ENCODE measurements around the gene PACSIN2.
"Not testable (repeated sequence)": the region's sequence is repeated elsewhere in the genome, so short reads cannot be mapped to it uniquely, and the experiment has no call there.

PACSIN2 gene

GRCh38 chr22:42991010-42991651 lies 23.8 kb downstream of the PACSIN2 start:
- DNase-seq, result no peak

- no peak for DNase-seq
Measured at GRCh38 chr22:42990131-42990838, 24.7 kb downstream of the PACSIN2 start.

- DNase-seq, result no peak
Measured at GRCh38 chr22:42986115-42986514, 28.8 kb downstream of the PACSIN2 start.

GRCh38 chr22:42985531-42985905 lies 29.4 kb downstream of the PACSIN2 start:
- DNase-seq, result no peak

- DNase-seq, result no peak
Measured at GRCh38 chr22:42984814-42985530, 30.0 kb downstream of the PACSIN2 start.

DNA sequence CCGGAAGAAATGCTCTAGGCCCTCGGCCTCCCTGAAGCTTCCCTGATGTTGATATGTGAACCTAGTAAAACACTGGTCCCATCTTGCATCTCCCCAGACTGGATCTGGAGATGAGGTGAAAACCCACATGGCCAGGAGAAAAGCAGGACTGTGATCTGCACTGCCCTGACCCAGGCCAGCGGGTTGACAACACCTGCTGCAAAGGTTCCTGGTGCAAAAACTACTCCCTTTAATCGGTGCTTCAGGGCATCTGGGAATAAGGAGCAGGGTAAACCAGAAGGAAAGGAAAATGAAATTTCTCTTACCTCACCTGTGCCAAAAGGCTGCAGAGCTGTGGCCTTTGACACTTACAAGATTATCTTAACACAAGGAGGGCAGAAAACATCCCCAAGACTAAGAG lies 30.6 kb downstream of the PACSIN2 start:
- no peak for DNase-seq

DNA sequence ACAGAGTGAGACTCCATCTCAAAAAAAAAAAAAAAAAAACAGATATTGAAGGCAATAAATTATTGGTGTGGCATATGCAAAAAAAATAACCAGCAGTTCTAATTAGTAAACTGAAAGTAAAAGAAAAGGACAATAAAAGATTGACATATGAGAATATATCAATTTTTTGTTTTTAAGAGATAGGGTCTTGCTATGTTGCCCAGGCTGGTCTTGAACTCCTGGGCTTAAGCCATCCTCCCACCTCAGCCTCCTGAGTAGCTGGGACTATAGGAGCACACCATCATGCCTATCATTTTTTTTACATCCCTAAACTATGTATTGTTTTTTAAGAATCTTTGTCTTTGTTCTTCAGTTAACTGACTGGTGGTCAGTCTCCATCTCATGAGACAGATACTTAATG lies 31.5 kb downstream of the PACSIN2 start:
- DNase-seq, result no peak

- no peak for DNase-seq
Measured at GRCh38 chr22:42979606-42980005, 35.3 kb downstream of the PACSIN2 start.

GRCh38 chr22:42978453-42979103 lies 36.4 kb downstream of the PACSIN2 start:
- DNase-seq, result no peak

DNA sequence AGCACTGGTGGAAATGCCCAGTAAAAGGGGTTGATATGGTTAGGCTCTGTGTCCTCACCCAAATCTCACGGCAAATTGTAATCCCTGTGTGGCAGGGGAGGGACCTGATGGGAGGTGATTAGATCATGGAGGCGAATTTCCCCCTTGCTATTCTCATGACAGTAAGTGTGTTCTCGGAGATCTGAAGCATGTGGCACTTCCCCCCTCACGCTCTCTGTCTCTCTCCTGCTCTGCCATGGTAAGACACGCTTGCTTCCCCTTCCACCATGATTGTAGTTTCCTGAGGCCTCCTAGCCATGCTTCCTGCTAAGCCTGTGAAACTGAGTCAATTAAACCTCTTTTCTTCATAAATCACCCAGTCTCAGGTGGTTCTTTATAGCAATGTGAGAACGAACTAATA lies 37.4 kb downstream of the PACSIN2 start:
- DNase-seq, result no peak

GRCh38 chr22:42976217-42976933 lies 38.6 kb downstream of the PACSIN2 start:
- no peak for DNase-seq

GRCh38 chr22:42974223-42974622 lies 40.7 kb downstream of the PACSIN2 start:
- no peak for DNase-seq

GRCh38 chr22:42973536-42973881 lies 41.4 kb downstream of the PACSIN2 start:
- DNase-seq, result no peak

DNA sequence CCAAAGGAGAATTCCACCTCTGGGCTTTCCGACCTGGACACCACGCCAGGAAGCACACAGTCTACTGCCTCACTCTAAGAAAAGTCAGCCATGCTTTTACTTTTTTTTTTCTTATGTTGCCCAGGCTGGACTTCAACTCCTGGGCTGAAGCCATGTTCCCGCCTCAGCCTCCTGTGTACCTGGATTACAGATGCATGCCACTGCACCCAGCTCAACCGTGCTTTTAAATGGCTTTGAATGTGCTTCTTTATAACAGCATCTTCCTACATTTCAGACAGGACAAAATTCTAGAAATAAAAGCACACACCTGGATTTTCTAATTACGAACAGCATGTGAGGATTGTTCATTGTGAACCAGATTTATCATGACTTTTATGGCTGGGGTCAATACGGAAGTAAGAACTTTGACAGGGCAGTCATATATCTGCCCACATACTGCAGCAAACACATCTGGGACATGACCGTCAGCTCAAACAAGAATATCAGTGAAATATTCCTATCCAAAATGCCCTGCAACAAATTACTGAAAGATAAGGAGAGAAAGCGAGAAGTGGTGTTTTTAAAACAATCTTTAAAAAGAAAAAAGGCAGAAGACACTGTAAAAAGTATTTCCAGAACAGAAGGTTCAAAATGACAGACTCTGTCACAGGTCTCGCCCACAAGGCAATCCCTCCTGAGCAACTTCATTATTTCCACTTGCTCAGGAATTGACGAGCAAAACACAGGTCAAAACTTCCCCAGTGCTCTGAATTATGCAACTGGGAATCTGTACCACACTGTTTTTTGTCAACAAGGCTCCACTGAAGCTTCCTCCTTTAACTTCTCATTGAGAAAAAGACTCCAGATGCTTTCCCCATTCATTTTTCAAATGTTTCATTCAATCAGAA lies 42.1 kb downstream of the PACSIN2 start:
- no peak for DNase-seq

DNA sequence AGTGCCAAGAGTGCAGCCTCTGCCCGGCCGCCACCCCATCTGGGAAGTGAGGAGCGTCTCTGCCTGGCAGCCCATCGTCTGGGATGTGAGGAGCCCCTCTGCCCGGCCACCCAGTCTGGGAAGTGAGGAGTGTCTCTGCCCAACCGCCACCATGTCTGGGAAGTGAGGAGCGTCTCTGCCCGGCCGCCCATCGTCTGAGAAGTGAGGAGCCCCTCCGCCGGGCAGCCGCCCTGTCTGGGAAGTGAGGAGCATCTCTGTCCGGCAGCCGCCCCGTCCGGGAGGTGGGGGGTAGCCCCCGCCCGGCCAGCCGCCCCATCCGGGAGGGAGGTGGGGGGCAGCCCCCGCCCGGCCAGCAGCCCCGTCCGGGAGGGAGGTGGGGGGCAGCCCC lies 43.5 kb downstream of the PACSIN2 start:
- not testable (repeated sequence) for DNase-seq

- no peak for DNase-seq
Measured at GRCh38 chr22:42970029-42970428, 44.9 kb downstream of the PACSIN2 start.

DNA sequence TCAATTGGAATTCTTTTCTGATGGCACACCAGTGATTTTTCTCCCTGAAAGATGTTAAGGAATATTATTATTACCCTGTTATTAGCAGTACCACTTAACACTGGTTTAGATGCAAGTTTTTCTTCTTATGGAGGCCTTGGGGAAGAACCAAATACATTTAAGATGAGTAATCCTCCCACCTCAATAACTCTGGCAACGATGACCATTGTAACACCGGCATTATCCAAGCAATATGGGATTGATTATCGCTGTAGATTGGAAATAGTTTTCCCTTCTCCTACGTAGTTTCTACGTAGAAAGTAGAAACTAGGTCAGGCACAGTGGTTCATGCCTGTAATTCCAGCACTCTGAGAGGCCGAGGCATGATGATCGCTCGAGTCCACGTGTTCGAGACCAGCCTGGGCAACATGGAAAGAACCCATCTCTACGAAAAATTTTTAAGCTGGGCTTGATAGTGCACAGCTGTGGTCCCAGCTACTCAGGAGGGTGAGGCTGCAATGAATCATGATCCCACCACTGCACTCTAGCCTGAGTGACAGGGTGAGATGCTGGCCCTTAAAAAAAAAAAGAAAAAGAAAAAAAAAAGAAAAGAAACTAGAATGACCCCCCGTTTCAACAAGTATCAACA lies 45.5 kb downstream of the PACSIN2 start:
- no peak for DNase-seq

DNA sequence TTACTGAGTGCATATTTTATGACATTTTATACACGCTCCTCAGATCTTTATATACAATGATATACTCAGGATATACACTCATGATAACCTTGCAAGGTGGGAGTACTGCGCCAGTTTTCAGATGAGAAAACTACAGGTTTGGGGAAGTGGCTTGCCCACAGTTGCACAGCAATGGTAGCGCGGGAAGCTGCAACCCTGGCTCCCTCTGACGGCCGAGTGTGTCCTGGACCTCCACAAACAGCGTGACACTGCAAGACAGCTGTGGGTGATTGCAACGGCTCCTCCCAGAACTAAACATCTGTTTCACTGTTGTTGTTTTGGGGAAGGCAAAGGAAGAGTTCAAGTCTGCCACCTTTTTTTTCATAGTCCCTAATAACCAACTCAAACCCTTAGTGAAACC lies 47.0 kb downstream of the PACSIN2 start:
- no peak for DNase-seq

DNA sequence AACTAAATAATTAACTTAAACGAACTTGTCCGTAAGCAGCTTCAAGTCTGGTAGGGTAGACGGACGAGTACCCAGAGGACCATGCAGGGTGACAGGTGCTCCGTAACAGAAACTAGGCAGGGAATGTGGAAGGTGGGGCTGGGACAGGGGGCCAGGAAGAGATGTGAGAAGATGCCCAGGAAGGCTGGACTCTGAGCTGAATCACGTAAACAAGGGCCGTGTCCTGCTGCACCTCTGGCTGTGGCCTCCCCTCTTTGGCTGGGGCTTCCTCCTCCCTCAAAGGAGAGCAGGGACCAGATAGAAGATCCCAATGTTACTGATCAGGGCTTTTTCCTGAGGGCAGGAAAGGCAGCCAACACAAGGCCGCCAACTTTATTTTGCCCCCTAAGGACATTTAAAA lies 47.9 kb downstream of the PACSIN2 start:
- DNase-seq, result no peak

DNA sequence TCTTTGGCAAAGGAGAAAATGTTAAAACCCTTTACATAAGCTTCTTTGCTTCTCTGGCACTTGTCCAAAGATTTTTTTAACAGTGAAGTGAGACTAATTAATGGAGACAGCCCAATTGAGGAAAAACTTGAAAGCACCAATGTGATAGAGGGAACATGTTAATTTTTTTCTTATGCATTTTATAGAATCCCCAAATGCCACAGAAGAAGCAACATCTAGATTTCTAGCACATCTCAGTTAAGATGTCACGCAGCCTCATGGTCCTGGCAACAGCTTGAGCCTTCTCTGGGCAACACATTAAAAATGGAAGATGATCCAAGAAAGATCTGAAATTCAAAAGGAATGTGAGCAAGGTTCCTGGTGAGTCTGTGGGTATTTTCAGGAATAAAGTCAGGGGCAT lies 48.5 kb downstream of the PACSIN2 start:
- no peak for DNase-seq

- DNase-seq, result no peak
Measured at GRCh38 chr22:42964994-42965699, 49.8 kb downstream of the PACSIN2 start.
